Karpas-422 (cell line): ENCODE results near the gene CBARP. TPM values are rescaled to one million over a fixed set of nuclear protein-coding genes. Genes with fewer than 3 reads are reported as not detected.
"Not testable (repeated sequence)": the region's sequence is repeated elsewhere in the genome, so short reads cannot be mapped to it uniquely, and the experiment has no call there.

Experiments used
- DNase-seq: peaks from one replicate; pipeline ENCODE4 v3.0.0-alpha.2; 2015
- H2AFZ ChIP-seq: fragments of 200-600 bp; sonication (generic); 2 replicates; pipeline ENCODE4 v1.6.1; 2014; ENCODE audit warnings: antibody characterized with exemption, low read length, mixed read lengths
- H3K27ac ChIP-seq: fragments of 200-600 bp; sonication (generic); 2 replicates; pipeline ENCODE4 v1.5.1; 2014; ENCODE audit warnings: mild to moderate bottlenecking, low read length, moderate library complexity
- H3K27me3 ChIP-seq: fragments of 200-600 bp; sonication (generic); 2 replicates; pipeline ENCODE4 v1.6.1; 2014; ENCODE audit warnings: low read length, mixed read lengths
- H3K36me3 ChIP-seq: fragments of 200-600 bp; sonication (generic); 2 replicates; pipeline ENCODE4 v1.6.1; 2014; ENCODE audit warnings: low read length, mixed read lengths; ENCODE audit not compliant: insufficient read depth
- H3K4me1 ChIP-seq: fragments of 200-600 bp; sonication (generic); 2 replicates; pipeline ENCODE4 v1.6.1; 2014; ENCODE audit warnings: mild to moderate bottlenecking, low read length, mixed read lengths
- H3K4me2 ChIP-seq: fragments of 200-600 bp; sonication (generic); 2 replicates; pipeline ENCODE4 v1.6.1; 2014; ENCODE audit warnings: low read length, low read depth, mild to moderate bottlenecking; ENCODE audit not compliant: poor library complexity, severe bottlenecking
- H3K4me3 ChIP-seq: fragments of 200-600 bp; sonication (generic); 2 replicates; pipeline ENCODE4 v1.5.1; 2014; ENCODE audit warnings: mild to moderate bottlenecking, antibody characterized with exemption, low read length, mixed read lengths
- H3K79me2 ChIP-seq: fragments of 200-600 bp; sonication (generic); 2 replicates; pipeline ENCODE4 v1.6.1; 2014; ENCODE audit warnings: mild to moderate bottlenecking, low read length, mixed read lengths
- H3K9ac ChIP-seq: fragments of 200-600 bp; sonication (generic); 2 replicates; pipeline ENCODE4 v1.6.0; 2014; ENCODE audit warnings: low read length
- H3K9me2 ChIP-seq: fragments of 200-600 bp; sonication (generic), shearing (Covaris generic); replicated peaks from 2 replicates; pipeline ENCODE4 v1.6.0; 2014; ENCODE audit warnings: mild to moderate bottlenecking, low read length, moderate library complexity; ENCODE audit not compliant: insufficient read depth
- H3K9me3 ChIP-seq: fragments of 300-700, 200-600 bp; sonication (generic); 2 replicates; pipeline ENCODE4 v1.6.1; 2014; ENCODE audit warnings: low read length, mixed read lengths
- H4K20me1 ChIP-seq: fragments of 200-600 bp; sonication (generic); 2 replicates; pipeline ENCODE4 v1.6.1; 2014; ENCODE audit warnings: mild to moderate bottlenecking, antibody characterized with exemption, low read length, low read depth; ENCODE audit not compliant: insufficient read depth
- total RNA-seq: library from RNA; depleted of rRNA; stranded (reverse); fragments of >200 nt; shearing (Covaris generic); gene quantifications from 2 replicates; pipeline ENCODE4 v1.2.3, GENCODE V29; 2014; ENCODE audit warnings: low replicate concordance

CBARP gene
- total RNA-seq, 1 experiment from 2014 or later, result 1.6 TPM

GRCh38 chr19:1200614-1201013 lies 37.2 kb downstream of the CBARP start:
- H3K4me2 ChIP-seq, H3K9ac ChIP-seq, H4K20me1 ChIP-seq, DNase-seq, H3K4me1 ChIP-seq, H3K4me3 ChIP-seq, H3K9me3 ChIP-seq, H3K36me3 ChIP-seq, H3K79me2 ChIP-seq, H2AFZ ChIP-seq, H3K27ac ChIP-seq, H3K9me2 ChIP-seq, H3K27me3 ChIP-seq: not testable (repeated sequence)

DNA sequence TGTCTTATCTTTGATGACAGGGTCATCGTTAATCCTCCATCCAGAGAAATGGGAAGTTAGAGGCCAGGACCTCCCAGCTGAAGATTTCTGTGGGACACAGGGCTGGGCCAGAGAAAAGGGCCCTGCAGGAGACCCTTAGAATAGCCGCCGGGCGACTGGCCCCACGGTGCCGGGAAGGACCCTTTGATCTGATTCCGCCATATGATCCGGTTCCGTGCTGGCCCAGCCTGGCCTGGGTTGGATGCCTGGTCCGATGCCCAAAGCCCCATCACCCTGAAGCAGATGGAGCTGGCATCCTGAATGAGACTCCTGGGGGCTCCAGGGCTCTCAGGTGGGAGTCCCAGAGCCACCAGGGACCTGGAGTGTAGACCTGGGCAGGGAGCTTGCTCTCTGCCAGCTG lies 38.3 kb downstream of the CBARP start:
- H3K9me3 ChIP-seq, result no peaks in the 10 kb centered on the region
- H3K9me2 ChIP-seq, result no peaks in the 10 kb centered on the region
- no peak overlapping the region for H3K4me3 ChIP-seq
- no peak overlapping the region for H3K4me2 ChIP-seq
- no peak for DNase-seq
- H3K27ac ChIP-seq, result no peak overlapping the region
- no peak overlapping the region for H2AFZ ChIP-seq
- H3K9ac ChIP-seq, result no peak overlapping the region
- H3K36me3 ChIP-seq, result no peaks in the 10 kb centered on the region
- H4K20me1 ChIP-seq, result no peaks in the 10 kb centered on the region
- no peaks in the 10 kb centered on the region for H3K27me3 ChIP-seq
- H3K4me1 ChIP-seq, result no peaks in the 10 kb centered on the region
- H3K79me2 ChIP-seq, result no peaks in the 10 kb centered on the region

- H3K27ac ChIP-seq, result no peak overlapping the region
- no peaks in the 10 kb centered on the region for H3K27me3 ChIP-seq
- H3K79me2 ChIP-seq, result no peaks in the 10 kb centered on the region
- H3K9me2 ChIP-seq, result no peaks in the 10 kb centered on the region
- no peak overlapping the region for H3K4me3 ChIP-seq
- H3K36me3 ChIP-seq, result no peaks in the 10 kb centered on the region
- H2AFZ ChIP-seq, result no peak overlapping the region
- no peak for DNase-seq
- H3K9ac ChIP-seq, result no peak overlapping the region
- H3K9me3 ChIP-seq, result no peaks in the 10 kb centered on the region
- no peak overlapping the region for H3K4me2 ChIP-seq
- peaks cover 2% of the 10 kb centered on the region; the same call in 1 of the 2 replicates for H3K4me1 ChIP-seq
- H4K20me1 ChIP-seq, result no peaks in the 10 kb centered on the region
These were observed 48.4 kb downstream of the CBARP start for GRCh38 chr19:1189419-1189818.

DNA sequence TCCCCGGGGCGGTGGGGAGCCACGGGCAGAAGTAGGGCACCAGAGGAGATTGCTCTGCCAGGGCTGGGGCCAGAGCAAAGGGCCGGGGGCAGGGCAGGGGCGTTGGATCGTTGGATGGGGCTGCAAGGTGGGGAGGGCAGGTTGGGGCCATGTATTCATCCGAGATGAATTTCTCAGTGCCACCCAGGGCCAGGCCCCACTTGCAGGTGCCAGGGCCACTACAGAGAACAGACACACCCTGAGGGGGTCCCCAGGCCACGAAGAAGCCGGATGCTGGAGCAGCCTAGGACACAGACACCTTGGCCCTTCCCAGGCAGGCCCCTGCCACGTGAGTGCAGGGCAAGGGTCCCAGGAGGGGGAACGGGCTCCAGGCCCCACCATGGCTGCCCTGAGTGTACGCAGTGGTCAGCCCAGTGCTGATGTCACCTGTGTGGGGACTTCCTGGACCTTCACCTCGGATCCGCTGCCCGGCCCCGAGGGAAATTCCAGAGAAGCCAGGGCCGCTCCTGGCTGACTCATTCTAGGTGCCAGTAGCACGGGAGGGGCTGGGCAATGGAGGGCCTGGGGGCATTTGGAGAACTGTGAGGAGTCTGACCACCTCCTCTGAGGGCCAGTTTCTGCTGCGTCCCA lies 54.1 kb downstream of the CBARP start:
- Histone ChIP-seq H3K4me3 (no peak overlapping the region), H4K20me1 (no peaks in the 10 kb centered on the region), H3K9me3 (no peaks in the 10 kb centered on the region), H3K27ac (no peak overlapping the region), H2AFZ (no peak overlapping the region), H3K4me2 (no peak overlapping the region), H3K79me2 (no peaks in the 10 kb centered on the region), H3K36me3 (no peaks in the 10 kb centered on the region), H3K9ac (no peak overlapping the region), H3K27me3 (no peaks in the 10 kb centered on the region), H3K4me1 (no peaks in the 10 kb centered on the region), H3K9me2 (no peaks in the 10 kb centered on the region)
- DNase-seq, result no peak

- Histone ChIP-seq H2AFZ (no peak overlapping the region), H3K4me3 (no peak overlapping the region), H3K4me2 (no peak overlapping the region), H3K79me2 (no peaks in the 10 kb centered on the region), H3K4me1 (no peaks in the 10 kb centered on the region), H3K9ac (no peak overlapping the region), H4K20me1 (no peaks in the 10 kb centered on the region), H3K9me2 (no peaks in the 10 kb centered on the region), H3K9me3 (no peaks in the 10 kb centered on the region), H3K27me3 (no peaks in the 10 kb centered on the region), H3K27ac (no peak overlapping the region), H3K36me3 (no peaks in the 10 kb centered on the region)
- DNase-seq, result no peak
These were observed 55.1 kb downstream of the CBARP start for GRCh38 chr19:1182727-1183126.

DNA sequence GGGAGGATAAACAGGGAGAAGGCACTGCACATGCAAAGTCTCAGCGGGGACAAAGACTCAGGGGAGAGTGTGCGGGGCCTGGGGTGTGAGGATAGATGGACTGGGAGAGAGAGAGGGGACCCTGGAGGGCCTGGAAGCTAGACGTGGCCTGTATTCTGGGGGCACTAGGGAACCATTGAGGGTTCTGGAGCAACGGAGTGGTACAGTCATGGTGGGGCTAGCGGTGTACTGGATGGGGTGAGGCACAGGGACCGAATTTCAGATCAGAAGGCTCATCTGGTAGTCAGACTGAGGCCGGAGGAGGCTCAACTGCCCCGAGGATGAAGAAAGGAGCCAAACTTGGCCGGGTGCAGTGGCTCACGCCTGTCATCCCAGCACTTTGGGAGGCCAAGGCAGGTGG lies 55.7 kb downstream of the CBARP start:
- Histone ChIP-seq H3K9me2 (no peaks in the 10 kb centered on the region), H3K9ac (no peak overlapping the region), H3K36me3 (no peaks in the 10 kb centered on the region), H4K20me1 (no peaks in the 10 kb centered on the region), H3K4me2 (no peak overlapping the region), H3K4me1 (no peaks in the 10 kb centered on the region), H3K9me3 (no peaks in the 10 kb centered on the region), H3K27ac (no peak overlapping the region), H3K4me3 (no peak overlapping the region), H3K27me3 (no peaks in the 10 kb centered on the region), H2AFZ (no peak overlapping the region), H3K79me2 (no peaks in the 10 kb centered on the region)
- DNase-seq, result no peak

GRCh38 chr19:1181606-1182005 lies 56.2 kb downstream of the CBARP start:
- H2AFZ ChIP-seq, result no peak overlapping the region
- no peak overlapping the region for H3K4me3 ChIP-seq
- no peak overlapping the region for H3K4me2 ChIP-seq

More at GRCh38 chr19:1181606-1182005, 56.2 kb downstream of the CBARP start:
- Histone ChIP-seq H3K36me3 (no peaks in the 10 kb centered on the region), H3K27me3 (no peaks in the 10 kb centered on the region), H4K20me1 (no peaks in the 10 kb centered on the region), H3K9ac (no peak overlapping the region), H3K4me1 (no peaks in the 10 kb centered on the region), H3K79me2 (no peaks in the 10 kb centered on the region), H3K9me2 (no peaks in the 10 kb centered on the region), H3K27ac (no peak overlapping the region), H3K9me3 (no peaks in the 10 kb centered on the region)
- DNase-seq, result no peak
